Stimulated activated CD4-positive, alpha-beta T cell treated with anti-CD3 and anti-CD28 coated beads, Interleukin-4, amount 100 ng/mL, for 1 hour (primary cell): ENCODE results near the gene AMOTL2.

Experiments used
- DNase-seq: peaks from one replicate; pipeline ENCODE4 v3.0.0-alpha.2; 2020

The AMOTL2 gene

DNA sequence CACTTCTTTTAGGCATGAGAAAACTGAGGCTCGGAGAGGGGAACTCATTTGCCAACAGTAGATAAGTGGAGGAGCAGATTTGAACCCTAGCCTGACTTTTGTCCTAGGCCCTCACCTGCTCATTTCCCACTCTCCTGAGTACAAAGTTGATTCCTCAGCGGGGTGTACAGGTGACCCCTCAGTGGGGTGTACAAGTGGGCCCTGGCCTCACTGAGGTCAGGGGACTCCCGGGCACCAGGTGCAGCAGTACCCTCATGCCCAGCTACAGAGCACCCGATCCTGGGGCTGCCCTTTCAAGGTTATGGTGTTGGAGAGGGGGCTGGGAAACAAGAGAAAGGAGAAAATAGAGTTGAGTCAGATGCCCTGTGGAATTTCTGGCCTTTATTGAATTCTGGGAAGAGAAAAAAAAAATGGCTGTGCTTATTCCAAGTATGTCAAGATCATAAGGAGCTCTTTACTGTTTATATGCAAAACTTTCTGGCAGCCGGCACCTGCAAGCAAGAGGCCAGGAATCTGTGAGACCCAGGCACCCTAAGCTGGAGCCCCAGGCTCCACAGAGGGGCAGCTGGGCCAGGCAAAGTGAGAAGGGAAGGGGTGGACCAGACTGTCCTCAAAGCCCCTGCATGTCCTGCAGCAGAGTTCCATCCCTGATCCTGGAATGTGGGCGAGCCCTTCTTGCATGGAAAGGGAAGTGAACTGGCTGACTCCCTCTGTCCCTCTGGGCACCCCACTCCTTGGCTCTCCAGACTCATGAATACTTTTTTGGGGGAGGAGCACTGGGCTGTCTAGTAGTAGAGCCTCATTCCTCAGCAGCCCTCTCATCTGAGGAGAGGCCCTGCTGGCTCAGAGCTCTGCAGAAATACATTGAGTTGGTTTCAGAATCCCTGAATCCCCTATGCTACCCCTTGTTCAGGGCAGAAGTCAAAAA lies 43.1 kb downstream of the AMOTL2 start:
- no peak for DNase-seq

DNA sequence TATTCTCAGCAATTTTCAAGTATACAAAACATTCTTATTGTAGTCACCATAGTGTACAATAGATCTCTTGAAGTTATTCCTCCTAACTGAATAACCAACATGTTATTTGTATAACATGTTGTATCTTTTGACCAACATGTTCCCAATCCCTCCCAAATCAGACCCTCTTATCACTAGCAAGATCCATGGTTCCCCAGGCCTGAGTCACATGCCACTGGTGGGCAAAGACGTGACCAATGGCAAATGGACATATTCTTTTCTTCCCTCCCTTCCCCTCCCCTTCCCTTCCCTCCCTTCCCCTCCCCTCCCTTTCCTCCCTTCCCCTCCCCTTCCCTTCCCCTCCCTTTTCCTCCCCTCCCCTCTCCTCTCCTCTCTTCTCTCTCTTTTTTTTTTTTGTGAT lies 45.4 kb downstream of the AMOTL2 start:
- DNase-seq = no peak

DNA sequence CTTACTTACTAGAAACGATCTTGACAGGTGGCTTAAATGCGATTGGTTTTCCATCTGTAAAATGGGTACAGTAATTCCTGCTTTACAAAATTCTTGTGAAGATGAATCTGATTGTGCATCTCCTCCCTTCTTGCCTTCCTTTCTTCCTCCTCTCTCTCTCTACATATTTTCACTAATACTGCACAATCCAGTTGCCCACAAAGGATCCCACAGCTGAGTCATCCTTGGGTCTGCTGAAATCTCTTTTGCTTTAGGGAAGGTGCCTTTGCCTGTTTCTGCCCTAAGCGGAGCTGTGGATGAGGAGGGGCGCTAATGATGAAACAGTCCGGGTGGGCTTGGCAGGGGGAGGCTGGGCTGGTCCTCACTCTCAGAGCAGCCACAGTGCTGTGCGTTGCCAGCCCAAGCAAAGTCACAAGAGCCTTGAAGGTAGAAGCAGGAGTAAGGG lies 46.1 kb downstream of the AMOTL2 start:
- no peak for DNase-seq

- no peak for DNase-seq
These were observed 46.7 kb downstream of the AMOTL2 start for GRCh38 chr3:134327594-134327975.

GRCh38 chr3:134326760-134327593 lies 47.3 kb downstream of the AMOTL2 start:
- DNase-seq = no peak

GRCh38 chr3:134326126-134326525 lies 48.1 kb downstream of the AMOTL2 start:
- DNase-seq = no peak

GRCh38 chr3:134325706-134326105 lies 48.5 kb downstream of the AMOTL2 start:
- no peak for DNase-seq

GRCh38 chr3:134325061-134325705 lies 49.1 kb downstream of the AMOTL2 start:
- DNase-seq = no peak

GRCh38 chr3:134323966-134324962 lies 50.0 kb downstream of the AMOTL2 start:
- DNase-seq = no peak

DNA sequence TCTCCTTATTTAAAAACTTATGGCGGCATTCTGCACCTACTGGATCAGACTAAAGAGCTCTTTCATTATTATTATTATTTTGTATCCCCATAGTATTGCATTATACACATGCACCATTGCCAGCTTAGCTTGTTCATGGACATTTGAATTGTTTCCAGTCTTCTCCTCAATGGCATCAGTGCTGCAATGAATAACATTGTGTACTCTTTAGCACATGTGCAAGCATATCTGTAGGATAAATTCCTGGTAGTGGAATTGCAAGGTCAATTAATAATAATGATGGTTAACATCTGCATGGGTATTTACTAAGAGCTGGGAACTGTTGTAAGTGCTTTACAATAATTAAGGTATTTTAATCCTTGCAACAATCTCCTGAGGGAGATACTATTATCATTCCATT lies 52.0 kb downstream of the AMOTL2 start:
- no peak for DNase-seq

DNA sequence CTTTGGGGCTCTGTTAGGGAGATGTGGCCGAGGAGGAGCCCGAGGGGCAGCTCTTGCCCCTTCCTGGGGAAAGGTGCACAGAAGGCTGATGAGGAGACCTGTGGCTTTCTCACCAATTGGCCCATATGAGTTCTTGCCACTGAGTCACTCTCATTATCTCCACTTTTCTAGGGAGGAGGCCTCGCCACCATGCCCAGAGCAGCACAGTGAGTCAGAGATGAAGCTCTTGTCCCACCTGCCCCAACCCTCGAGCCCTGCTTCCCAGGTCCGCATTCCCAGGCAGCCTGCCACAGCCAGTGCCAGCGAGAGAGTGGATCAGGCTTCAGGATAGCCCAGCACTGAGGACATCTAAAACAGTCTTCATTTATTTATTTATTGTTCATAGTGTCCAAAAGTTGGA lies 53.5 kb downstream of the AMOTL2 start:
- DNase-seq = no peak

- DNase-seq = no peak
These were observed 54.3 kb downstream of the AMOTL2 start for GRCh38 chr3:134319931-134320330.

DNA sequence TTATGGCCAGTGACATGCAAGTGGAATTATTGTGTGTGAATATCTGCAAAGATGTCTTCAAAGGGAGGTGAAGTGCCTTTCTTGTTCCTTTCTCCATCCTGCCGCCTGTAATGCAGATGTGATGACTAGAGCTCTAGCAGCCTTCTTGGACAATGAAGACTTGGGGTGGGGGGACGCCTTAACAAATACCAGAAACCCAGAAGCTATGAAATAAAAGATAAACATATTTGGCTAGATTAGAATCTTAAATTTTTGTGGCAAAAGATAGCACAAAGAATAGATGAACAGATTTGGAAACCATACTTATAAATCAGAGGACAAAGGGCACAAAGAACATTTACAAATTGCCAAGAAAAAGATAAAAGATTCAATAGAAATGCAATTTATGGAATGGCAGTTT lies 56.1 kb downstream of the AMOTL2 start:
- no peak for DNase-seq

DNA sequence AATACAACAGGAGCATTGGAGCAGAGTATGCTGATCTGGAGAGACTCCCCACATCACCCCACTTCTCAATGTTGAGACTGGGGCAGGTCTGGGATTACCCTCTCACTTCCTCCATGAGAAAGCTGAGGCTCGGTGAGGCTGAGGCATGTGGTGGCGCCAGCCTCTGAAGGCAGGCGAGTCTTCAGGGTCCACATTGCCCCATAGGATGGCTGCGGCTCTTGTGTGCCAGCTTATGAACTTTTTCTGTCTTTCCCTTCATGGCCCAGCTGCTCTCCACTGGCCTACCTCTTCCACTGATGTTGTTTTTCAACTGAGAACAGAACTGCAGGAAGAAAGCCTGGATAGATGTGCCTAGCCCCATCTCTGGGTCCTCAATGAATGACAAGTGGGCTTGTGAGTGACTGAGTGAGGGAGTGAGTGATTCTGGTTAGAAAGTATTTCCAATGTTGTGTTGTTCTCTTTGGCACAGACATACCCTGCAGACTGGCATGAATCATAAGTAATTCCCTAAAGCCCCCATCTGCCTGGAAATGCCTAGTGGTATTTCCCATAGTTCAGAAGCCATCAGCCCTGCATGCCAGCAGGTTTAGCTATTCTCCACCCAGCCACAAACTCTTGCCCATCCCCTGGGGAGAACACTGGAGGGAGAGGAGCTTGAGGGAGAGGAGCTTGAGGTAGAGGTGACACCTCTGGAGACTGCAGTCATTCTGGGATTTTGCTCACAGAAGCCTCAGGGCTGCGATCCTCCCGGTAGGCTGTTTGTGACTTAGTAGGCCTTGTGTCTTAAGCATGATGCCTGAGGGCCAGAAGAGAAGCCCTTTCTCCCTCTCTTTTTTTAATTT lies 56.9 kb downstream of the AMOTL2 start:
- no peak for DNase-seq

DNA sequence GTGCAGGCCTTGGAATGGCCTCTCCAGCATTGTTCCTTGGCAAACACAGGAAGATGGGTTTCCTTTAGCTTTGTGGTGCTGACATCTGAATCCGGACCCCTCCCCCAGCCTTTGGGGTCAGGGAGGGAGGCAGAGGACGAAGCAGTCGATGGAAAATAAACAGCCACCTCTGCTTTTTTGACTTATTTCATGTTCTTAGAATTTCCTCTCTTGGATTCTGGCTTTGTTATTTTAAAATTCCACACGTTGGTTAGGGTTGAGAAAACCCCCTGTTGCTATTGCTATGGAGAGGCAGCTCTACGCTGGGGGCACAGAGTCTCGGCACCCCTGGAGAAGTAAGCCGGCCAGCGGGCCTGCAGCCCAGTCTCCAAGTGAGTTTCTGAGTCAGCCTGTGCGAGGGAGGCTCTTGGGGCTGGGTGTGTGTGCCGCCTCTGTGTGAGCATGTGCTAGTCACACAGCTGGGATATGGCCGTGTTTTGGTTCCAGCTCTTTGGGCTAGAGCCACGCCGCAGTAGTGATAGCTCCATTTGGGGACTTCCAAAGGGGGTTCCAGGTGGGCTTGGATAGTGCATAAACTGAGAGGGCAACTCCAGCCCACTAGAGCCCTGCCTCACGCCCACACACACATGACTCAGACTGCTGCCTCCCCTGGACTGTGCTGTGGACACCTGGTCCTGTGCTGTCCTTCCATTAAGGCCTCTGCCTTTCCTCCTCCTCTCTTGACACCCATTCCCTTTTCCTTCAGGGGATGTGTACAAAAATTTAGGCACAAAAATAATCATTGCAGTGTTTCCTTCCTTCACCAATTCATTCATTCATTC lies 58.8 kb downstream of the AMOTL2 start:
- DNase-seq = no peak

DNA sequence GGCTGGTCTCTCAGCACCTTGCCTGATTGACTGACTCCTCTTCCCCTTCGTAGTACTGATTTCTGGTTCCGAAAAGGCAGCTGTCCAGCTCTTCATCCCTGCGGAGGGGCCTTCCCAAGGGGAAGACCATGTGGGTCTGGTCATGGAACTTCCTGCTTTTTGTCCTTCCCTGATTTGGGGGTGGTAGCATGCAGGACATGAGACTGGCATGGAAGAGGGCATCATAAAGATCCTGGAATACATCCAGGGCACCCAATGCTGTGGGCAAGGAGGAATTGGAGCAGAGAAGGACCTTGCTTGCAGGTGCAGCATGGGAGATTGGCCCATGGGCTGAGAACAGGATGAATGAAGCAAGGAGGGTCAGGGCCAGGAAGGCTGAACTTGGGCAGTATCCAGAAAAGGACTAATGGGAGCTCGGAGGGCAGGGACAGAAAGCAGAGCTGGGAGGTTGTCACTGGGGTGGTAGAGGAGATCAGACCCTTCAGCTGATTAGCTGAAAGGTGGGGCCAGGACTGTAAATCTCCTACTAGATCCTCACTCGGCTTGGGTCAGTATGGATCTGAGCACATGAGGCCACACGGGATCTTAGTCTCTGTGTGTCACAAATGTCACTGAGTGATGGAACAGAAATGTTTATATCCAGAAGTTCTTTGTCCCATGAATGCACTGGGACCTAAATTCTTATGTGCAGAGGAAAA lies 59.5 kb downstream of the AMOTL2 start:
- no peak for DNase-seq

- no peak for DNase-seq
These were observed 60.2 kb downstream of the AMOTL2 start for GRCh38 chr3:134313847-134314587.
